DOHH2 (cell line): Measurements from ENCODE around the gene WDTC1.

Source experiments
- CTCF ChIP-seq: fragments of 200-600 bp; sonication (generic); IDR thresholded peaks from one replicate; pipeline ENCODE4 v1.5.1; 2014; ENCODE audit warnings: antibody characterized with exemption, mild to moderate bottlenecking, low read depth, low read length; ENCODE audit not compliant: poor library complexity, severe bottlenecking
- EZH2phosphoT487 ChIP-seq: fragments of 200-600 bp; sonication (generic); IDR thresholded peaks from 2 replicates; pipeline ENCODE4 v1.6.1; 2017; ENCODE audit warnings: borderline replicate concordance, mild to moderate bottlenecking, antibody characterized with exemption, low read length, moderate library complexity, mixed read lengths

- TF ChIP-seq CTCF = peak; percentile 33
- no peak for TF ChIP-seq EZH2phosphoT487
Measured at GRCh38 chr1:27342391-27342777, 108.0 kb downstream of the WDTC1 start.
